ENCODE results near the gene PDIA5.

The PDIA5 gene

GRCh38 chr3:123072564-123072963 is 5.7 kb downstream of the PDIA5 start:
- no peak for DNase-seq

GRCh38 chr3:123075359-123075758 is 8.5 kb downstream of the PDIA5 start:
- no peak for DNase-seq

GRCh38 chr3:123076112-123076495 is 9.3 kb downstream of the PDIA5 start:
- DNase-seq, result no peak

GRCh38 chr3:123076496-123077418 is 9.9 kb downstream of the PDIA5 start:
- peak; percentile 59 for DNase-seq

- no peak for DNase-seq
Observed at GRCh38 chr3:123078101-123078500, 11.3 kb downstream of the PDIA5 start.

- DNase-seq, result no peak
Observed at GRCh38 chr3:123080864-123081562, 14.2 kb downstream of the PDIA5 start.

GRCh38 chr3:123081718-123082369 is 15.0 kb downstream of the PDIA5 start:
- DNase-seq, result peak; percentile 81

GRCh38 chr3:123082370-123083065 is 15.7 kb downstream of the PDIA5 start:
- DNase-seq, result no peak

- no peak for DNase-seq
Observed at GRCh38 chr3:123083383-123084124, 16.7 kb downstream of the PDIA5 start.

- DNase-seq, result no peak
Observed at GRCh38 chr3:123084192-123084591, 17.4 kb downstream of the PDIA5 start.

GRCh38 chr3:123084738-123085237 is 18.0 kb downstream of the PDIA5 start:
- DNase-seq, result no peak

GRCh38 chr3:123085293-123085931 is 18.6 kb downstream of the PDIA5 start:
- no peak for DNase-seq

GRCh38 chr3:123085932-123086627 is 19.3 kb downstream of the PDIA5 start:
- DNase-seq, result no peak

GRCh38 chr3:123088387-123088786 is 21.6 kb downstream of the PDIA5 start:
- DNase-seq, result peak; percentile 85

- DNase-seq, result peak; percentile 71
Observed at GRCh38 chr3:123089611-123090331, 22.9 kb downstream of the PDIA5 start.

GRCh38 chr3:123090728-123091531 is 24.1 kb downstream of the PDIA5 start:
- DNase-seq, result no peak

GRCh38 chr3:123092243-123092642 is 25.4 kb downstream of the PDIA5 start:
- DNase-seq, result no peak

GRCh38 chr3:123093696-123094095 is 26.9 kb downstream of the PDIA5 start:
- DNase-seq, result no peak
